ENCODE data around the gene IMMT.

IMMT gene

GRCh38 chr2:86214503-86214832, 19.2 kb upstream of the IMMT start:
- Histone ChIP-seq H3K4me3 (replicated peaks; ENCODE audit: insufficient read depth, low read length) (no peak overlapping the region), H3K27me3 (ENCODE audit: insufficient read depth, poor library complexity, severe bottlenecking) (no peaks in the 10 kb centered on the region), H3K27ac (replicated peaks) (no peak overlapping the region)
- TF ChIP-seq, protein P1, sequence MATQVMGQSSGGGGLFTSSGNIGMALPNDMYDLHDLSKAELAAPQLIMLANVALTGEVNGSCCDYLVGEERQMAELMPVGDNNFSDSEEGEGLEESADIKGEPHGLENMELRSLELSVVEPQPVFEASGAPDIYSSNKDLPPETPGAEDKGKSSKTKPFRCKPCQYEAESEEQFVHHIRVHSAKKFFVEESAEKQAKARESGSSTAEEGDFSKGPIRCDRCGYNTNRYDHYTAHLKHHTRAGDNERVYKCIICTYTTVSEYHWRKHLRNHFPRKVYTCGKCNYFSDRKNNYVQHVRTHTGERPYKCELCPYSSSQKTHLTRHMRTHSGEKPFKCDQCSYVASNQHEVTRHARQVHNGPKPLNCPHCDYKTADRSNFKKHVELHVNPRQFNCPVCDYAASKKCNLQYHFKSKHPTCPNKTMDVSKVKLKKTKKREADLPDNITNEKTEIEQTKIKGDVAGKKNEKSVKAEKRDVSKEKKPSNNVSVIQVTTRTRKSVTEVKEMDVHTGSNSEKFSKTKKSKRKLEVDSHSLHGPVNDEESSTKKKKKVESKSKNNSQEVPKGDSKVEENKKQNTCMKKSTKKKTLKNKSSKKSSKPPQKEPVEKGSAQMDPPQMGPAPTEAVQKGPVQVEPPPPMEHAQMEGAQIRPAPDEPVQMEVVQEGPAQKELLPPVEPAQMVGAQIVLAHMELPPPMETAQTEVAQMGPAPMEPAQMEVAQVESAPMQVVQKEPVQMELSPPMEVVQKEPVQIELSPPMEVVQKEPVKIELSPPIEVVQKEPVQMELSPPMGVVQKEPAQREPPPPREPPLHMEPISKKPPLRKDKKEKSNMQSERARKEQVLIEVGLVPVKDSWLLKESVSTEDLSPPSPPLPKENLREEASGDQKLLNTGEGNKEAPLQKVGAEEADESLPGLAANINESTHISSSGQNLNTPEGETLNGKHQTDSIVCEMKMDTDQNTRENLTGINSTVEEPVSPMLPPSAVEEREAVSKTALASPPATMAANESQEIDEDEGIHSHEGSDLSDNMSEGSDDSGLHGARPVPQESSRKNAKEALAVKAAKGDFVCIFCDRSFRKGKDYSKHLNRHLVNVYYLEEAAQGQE (IDR thresholded peaks at IDR 0.05; ENCODE audit: insufficient replicate concordance, low read depth) = no peak
- TF ChIP-seq POLR2AphosphoS5 (IDR thresholded peaks at IDR 0.05; ENCODE audit: low read depth) = no peak
- TF ChIP-seq SPI1 (IDR thresholded peaks at IDR 0.05; ENCODE audit: borderline replicate concordance, low read depth) = no peak
- no peak for TF ChIP-seq GABPA (IDR thresholded peaks at IDR 0.05; ENCODE audit: low read depth)
- TF ChIP-seq CTCF (IDR thresholded peaks at IDR 0.05; ENCODE audit: insufficient read depth, low read length) = no peak
- no peak for DNase-seq (ENCODE audit: low read depth in 1 of 2, low spot score in 1 of 2)

GRCh38 chr2:86213699-86214502, 18.6 kb upstream of the IMMT start:
- Histone ChIP-seq H3K4me3 (replicated peaks; ENCODE audit: insufficient read depth, low read length) (no peak overlapping the region), H3K27ac (replicated peaks) (no peak overlapping the region), H3K27me3 (ENCODE audit: insufficient read depth, poor library complexity, severe bottlenecking) (no peaks in the 10 kb centered on the region)
- TF ChIP-seq SPI1 (IDR thresholded peaks at IDR 0.05; ENCODE audit: borderline replicate concordance, low read depth) = no peak
- TF ChIP-seq CTCF (IDR thresholded peaks at IDR 0.05; ENCODE audit: insufficient read depth, low read length) = no peak
- TF ChIP-seq GABPA (IDR thresholded peaks at IDR 0.05; ENCODE audit: low read depth) = no peak
- TF ChIP-seq POLR2AphosphoS5 (IDR thresholded peaks at IDR 0.05; ENCODE audit: low read depth) = no peak
- TF ChIP-seq, protein P1 (IDR thresholded peaks at IDR 0.05; ENCODE audit: insufficient replicate concordance, low read depth) = no peak
- DNase-seq (ENCODE audit: low read depth in 1 of 2, low spot score in 1 of 2) = no peak

DNA sequence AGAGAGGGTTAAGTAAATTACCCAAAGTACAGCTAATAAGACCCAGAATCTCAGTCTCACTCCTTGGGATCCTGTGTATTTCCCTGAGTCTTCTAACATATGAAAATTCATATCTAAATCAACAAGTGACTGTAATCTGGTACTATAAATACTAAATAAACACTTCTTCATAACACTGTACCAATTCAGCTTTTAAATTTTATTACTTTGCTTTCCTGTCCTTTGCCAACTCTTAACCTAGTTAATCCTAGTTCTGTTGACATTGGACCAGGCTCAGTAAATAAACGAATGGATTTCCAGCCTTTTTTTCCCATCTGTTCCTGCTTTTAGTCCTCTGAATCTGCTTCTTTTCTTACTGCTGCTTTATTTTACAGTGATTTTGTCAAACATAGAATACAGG, 17.8 kb upstream of the IMMT start:
- no peak overlapping the region for H3K27ac ChIP-seq (replicated peaks)
- H3K27me3 ChIP-seq (ENCODE audit: insufficient read depth, poor library complexity, severe bottlenecking) = no peaks in the 10 kb centered on the region
- H3K4me3 ChIP-seq (replicated peaks; ENCODE audit: insufficient read depth, low read length) = no peak overlapping the region
- DNase-seq (ENCODE audit: low read depth in 1 of 2, low spot score in 1 of 2) = no peak
- no peak for TF ChIP-seq SPI1 (IDR thresholded peaks at IDR 0.05; ENCODE audit: borderline replicate concordance, low read depth)
- TF ChIP-seq POLR2AphosphoS5 (IDR thresholded peaks at IDR 0.05; ENCODE audit: low read depth) = no peak
- TF ChIP-seq GABPA (IDR thresholded peaks at IDR 0.05; ENCODE audit: low read depth) = no peak
- TF ChIP-seq, protein P1 (IDR thresholded peaks at IDR 0.05; ENCODE audit: insufficient replicate concordance, low read depth) = no peak
- no peak for TF ChIP-seq CTCF (IDR thresholded peaks at IDR 0.05; ENCODE audit: insufficient read depth, low read length)
